Loucy (cell line): ENCODE data around the gene AIRE.
A peak's percentile ranks its signal among the peaks of the same experiment; 100 is the strongest.
"Not testable (repeated sequence)": the region's sequence is repeated elsewhere in the genome, so short reads cannot be mapped to it uniquely, and the experiment has no call there.

Experiments used
- H2AFZ ChIP-seq: fragments of 200-600 bp; sonication (generic); 2 replicates; pipeline ENCODE4 v1.6.0; 2016; ENCODE audit warnings: antibody characterized with exemption, mild to moderate bottlenecking, low read length, moderate library complexity
- H3F3A ChIP-seq: fragments of 200-600 bp; 2 replicates; pipeline ENCODE4 v1.6.0; 2016; ENCODE audit warnings: antibody characterized with exemption, low read depth, mild to moderate bottlenecking
- H3K27me3 ChIP-seq: fragments of 200-600 bp; sonication (generic); 2 replicates; pipeline ENCODE4 v1.6.1; 2014; ENCODE audit warnings: low read length, mild to moderate bottlenecking; ENCODE audit not compliant: insufficient read depth, poor library complexity, severe bottlenecking
- H3K36me3 ChIP-seq: fragments of 200-600 bp; sonication (generic); 2 replicates; pipeline ENCODE4 v1.6.1; 2016; ENCODE audit warnings: low read length; ENCODE audit not compliant: insufficient read depth
- H3K4me1 ChIP-seq: fragments of 200-600 bp; sonication (generic); 2 replicates; pipeline ENCODE4 v1.5.1; 2014; ENCODE audit warnings: low read length, mild to moderate bottlenecking; ENCODE audit not compliant: insufficient read depth, poor library complexity, severe bottlenecking
- H3K4me2 ChIP-seq: fragments of 200-600 bp; sonication (generic); 2 replicates; pipeline ENCODE4 v1.6.0; 2014; ENCODE audit warnings: antibody characterized with exemption, low read length, low read depth, mild to moderate bottlenecking; ENCODE audit not compliant: poor library complexity, severe bottlenecking
- H3K4me3 ChIP-seq: fragments of 200-600 bp; sonication (generic); 2 replicates; pipeline ENCODE4 v1.5.1; 2014; ENCODE audit warnings: low read length, mild to moderate bottlenecking, mixed read lengths; ENCODE audit not compliant: poor library complexity, severe bottlenecking
- H3K79me2 ChIP-seq: fragments of 200-600 bp; sonication (generic); 2 replicates; pipeline ENCODE4 v1.6.1; 2014; ENCODE audit warnings: low read length; ENCODE audit not compliant: insufficient read depth
- H3K9ac ChIP-seq: fragments of 200-600 bp; sonication (generic); 2 replicates; pipeline ENCODE4 v1.6.0; 2014; ENCODE audit warnings: mild to moderate bottlenecking, low read depth, low read length, moderate library complexity; ENCODE audit not compliant: poor library complexity, severe bottlenecking
- H3K9me2 ChIP-seq: fragments of 200-600 bp; sonication (generic); replicated peaks from 2 replicates; pipeline ENCODE4 v1.6.1; 2016; ENCODE audit warnings: low read depth, low read length, mixed read lengths
- H3K9me3 ChIP-seq: fragments of 200-600 bp; sonication (generic); 2 replicates; pipeline ENCODE4 v1.6.1; 2014; ENCODE audit warnings: mild to moderate bottlenecking, antibody characterized with exemption, low read length, low read depth; ENCODE audit not compliant: insufficient read depth
- H4K20me1 ChIP-seq: fragments of 200-600 bp; sonication (generic); 2 replicates; pipeline ENCODE4 v1.6.0; 2014; ENCODE audit warnings: antibody characterized with exemption, low read length, mild to moderate bottlenecking; ENCODE audit not compliant: insufficient read depth, poor library complexity, severe bottlenecking
- EZH2phosphoT487 ChIP-seq: fragments of 200-600 bp; IDR thresholded peaks from 2 replicates; pipeline ENCODE4 v1.6.1; 2018; ENCODE audit warnings: antibody characterized with exemption, mild to moderate bottlenecking, moderate library complexity, borderline replicate concordance
- TF ChIP-seq, protein P1 (sequence below): fragments of 200-600 bp; sonication (generic); conservative IDR thresholded peaks from 2 replicates; pipeline ENCODE4 v1.5.1; 2014; ENCODE audit warnings: mild to moderate bottlenecking, antibody characterized with exemption, low read length

AIRE gene

DNA sequence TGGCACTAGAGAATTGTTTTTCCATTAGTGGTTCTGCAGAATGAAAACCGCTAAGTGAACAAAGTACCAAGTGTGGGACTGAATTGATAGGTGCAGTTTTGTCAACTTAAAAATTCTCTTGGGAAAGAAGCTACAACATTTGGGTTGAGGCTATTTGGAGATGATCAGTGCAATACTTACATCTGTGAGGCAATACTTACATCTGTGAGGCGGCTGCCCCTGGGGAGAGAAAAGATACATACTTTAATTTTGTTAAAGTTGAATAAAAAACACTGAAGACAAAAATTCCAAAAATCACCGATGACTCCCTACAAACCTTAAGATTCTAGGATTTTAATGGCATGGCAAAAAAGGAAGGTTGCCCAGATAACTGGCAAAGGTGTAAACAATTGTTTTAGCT lies 51.8 kb downstream of the AIRE start:
- no peak overlapping the region for H2AFZ ChIP-seq
- no peaks in the 10 kb centered on the region for H3K36me3 ChIP-seq
- no peaks in the 10 kb centered on the region for H4K20me1 ChIP-seq
- H3K79me2 ChIP-seq, result no peaks in the 10 kb centered on the region
- H3K4me2 ChIP-seq, result no peak overlapping the region
- H3K9me3 ChIP-seq, result no peaks in the 10 kb centered on the region
- H3K9ac ChIP-seq, result no peak overlapping the region
- peaks cover 15% of the 10 kb centered on the region for H3K4me1 ChIP-seq
- H3K4me3 ChIP-seq, result no peak overlapping the region
- no peaks in the 10 kb centered on the region for H3K27me3 ChIP-seq
- no peaks in the 10 kb centered on the region for H3K9me2 ChIP-seq
- H3F3A ChIP-seq, result peaks cover 10% of the 10 kb centered on the region; the same call in 1 of the 2 replicates
- TF ChIP-seq, protein P1, sequence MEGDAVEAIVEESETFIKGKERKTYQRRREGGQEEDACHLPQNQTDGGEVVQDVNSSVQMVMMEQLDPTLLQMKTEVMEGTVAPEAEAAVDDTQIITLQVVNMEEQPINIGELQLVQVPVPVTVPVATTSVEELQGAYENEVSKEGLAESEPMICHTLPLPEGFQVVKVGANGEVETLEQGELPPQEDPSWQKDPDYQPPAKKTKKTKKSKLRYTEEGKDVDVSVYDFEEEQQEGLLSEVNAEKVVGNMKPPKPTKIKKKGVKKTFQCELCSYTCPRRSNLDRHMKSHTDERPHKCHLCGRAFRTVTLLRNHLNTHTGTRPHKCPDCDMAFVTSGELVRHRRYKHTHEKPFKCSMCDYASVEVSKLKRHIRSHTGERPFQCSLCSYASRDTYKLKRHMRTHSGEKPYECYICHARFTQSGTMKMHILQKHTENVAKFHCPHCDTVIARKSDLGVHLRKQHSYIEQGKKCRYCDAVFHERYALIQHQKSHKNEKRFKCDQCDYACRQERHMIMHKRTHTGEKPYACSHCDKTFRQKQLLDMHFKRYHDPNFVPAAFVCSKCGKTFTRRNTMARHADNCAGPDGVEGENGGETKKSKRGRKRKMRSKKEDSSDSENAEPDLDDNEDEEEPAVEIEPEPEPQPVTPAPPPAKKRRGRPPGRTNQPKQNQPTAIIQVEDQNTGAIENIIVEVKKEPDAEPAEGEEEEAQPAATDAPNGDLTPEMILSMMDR, result no peak
- TF ChIP-seq EZH2phosphoT487, result no peak

DNA sequence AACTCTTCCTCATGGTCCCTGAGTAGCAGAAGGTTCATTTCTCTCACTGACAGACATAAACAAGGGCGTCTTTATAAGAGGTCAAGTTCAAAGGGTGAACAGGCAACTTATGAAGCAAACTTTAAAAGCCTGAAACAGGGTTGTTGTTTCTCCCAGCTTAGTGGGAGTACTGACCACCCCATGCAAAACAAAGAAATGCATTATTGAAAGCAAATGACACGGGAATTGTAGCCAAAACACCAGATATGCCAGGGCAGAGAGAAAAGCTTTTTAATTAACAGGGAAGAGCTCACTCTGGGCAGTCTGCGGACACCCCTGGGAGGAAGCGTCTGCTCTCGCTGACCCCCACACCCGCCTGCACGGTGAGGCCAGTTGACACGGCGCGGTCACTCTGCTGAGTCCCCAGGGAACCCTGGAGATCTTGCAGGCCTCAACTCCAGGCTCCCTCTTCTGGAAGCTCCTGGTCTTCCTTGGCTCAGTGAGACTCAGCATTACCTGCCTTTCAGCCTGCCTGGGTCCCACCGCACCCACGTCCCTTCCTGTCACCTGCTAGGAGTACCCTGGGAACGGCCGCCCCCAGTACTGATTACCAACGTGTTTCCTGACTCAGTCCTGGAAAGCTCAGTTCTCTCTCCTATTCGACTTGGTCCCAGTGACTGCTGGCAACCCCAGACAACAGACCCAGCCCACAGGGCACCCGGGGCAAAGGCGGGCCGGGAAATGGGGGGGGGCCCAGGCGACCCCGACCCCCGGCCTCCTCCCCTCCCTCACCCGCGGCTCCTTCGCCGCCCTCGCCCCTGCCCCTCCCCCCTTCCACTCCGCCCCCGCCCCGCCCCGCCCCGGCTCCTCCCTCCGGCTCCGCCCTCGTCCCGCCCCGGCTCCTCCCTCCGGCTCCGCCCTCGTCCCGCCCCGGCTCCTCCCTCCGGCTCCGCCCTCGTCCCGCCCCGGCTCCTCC lies 52.5 kb downstream of the AIRE start:
- H3K9me2 ChIP-seq, result no peaks in the 10 kb centered on the region
- H3K27me3 ChIP-seq, result no peaks in the 10 kb centered on the region
- H3K4me3 ChIP-seq, result peak overlapping the region; percentile 66
- H3F3A ChIP-seq, result peaks cover 10% of the 10 kb centered on the region; the same call in 1 of the 2 replicates
- peak overlapping the region; percentile 37 for H3K9ac ChIP-seq
- no peaks in the 10 kb centered on the region for H3K9me3 ChIP-seq
- H3K4me2 ChIP-seq, result peak overlapping the region; percentile 69
- H3K4me1 ChIP-seq, result peaks cover 15% of the 10 kb centered on the region
- no peaks in the 10 kb centered on the region for H3K79me2 ChIP-seq
- no peaks in the 10 kb centered on the region for H4K20me1 ChIP-seq
- TF ChIP-seq, protein P1, result no peak
- no peak for TF ChIP-seq EZH2phosphoT487
- no peak overlapping the region for H2AFZ ChIP-seq
- no peaks in the 10 kb centered on the region for H3K36me3 ChIP-seq

DNA sequence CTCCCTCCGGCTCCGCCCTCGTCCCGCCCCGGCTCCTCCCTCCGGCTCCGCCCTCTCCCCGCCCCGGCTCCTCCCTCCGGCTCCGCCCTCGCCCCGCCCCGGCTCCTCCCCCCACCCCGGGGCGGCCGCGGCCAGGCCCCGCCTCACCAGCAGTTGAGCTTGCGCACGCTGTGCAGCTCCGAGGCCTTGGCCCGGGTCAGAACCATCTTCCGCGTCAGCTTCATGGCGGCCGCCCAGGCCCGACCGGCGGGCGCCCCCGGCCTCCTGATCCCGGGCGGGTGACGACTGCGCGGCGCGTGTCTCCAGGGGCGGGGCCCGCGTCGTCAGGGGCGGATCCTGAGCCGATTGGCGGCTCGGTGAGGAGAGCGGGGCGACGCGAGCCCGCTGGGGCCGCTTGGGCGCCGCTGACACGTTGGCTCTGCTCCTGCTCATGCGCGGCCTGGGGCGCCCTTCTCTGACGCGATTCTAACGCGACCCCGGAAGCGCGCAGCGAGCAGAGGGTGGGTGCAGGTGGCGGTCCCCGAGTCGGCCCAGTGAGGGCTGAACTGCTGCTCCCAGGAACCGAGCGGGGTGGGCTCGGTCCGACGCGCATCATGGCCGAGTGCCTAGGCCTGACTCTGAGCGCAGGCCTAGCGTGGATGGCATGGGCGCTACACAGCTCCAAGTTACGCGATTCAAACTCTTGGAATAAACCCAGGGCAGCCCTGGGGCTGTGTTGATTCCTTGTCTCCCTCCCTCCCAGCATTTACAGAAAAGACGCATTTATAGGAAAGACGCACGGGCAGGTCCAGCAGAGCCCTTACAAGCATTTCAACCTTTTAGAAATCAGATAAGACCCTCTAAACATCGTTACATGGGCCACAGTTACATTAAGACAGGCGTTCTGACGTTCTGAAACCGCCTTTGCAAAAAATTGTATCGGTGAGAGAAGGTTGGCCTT lies 53.6 kb downstream of the AIRE start, which contains the start of gene CFAP410:
Gene CFAP410 (minus strand): TSS at position 420 of the 940 bp plus-strand sequence. CDS start 196 bp downstream, at position 224.
- H3K36me3 ChIP-seq, result no peaks in the 10 kb centered on the region
- no peaks in the 10 kb centered on the region for H3K79me2 ChIP-seq
- H3K27me3 ChIP-seq, result no peaks in the 10 kb centered on the region
- TF ChIP-seq, protein P1, result no peak
- no peak for TF ChIP-seq EZH2phosphoT487
- H3K9me3 ChIP-seq, result no peaks in the 10 kb centered on the region
- H3K9ac ChIP-seq, result peak within 1 kb of the TSS; percentile 89
- peaks cover 10% of the 10 kb centered on the region; the same call in 1 of the 2 replicates for H3F3A ChIP-seq
- H4K20me1 ChIP-seq, result no peaks in the 10 kb centered on the region
- peaks cover 15% of the 10 kb centered on the region for H3K4me1 ChIP-seq
- no peaks in the 10 kb centered on the region for H3K9me2 ChIP-seq
- peak within 1 kb of the TSS; percentile 93 for H3K4me2 ChIP-seq
- peak within 1 kb of the TSS; percentile 82 for H2AFZ ChIP-seq
- peak within 1 kb of the TSS; percentile 94 for H3K4me3 ChIP-seq

DNA sequence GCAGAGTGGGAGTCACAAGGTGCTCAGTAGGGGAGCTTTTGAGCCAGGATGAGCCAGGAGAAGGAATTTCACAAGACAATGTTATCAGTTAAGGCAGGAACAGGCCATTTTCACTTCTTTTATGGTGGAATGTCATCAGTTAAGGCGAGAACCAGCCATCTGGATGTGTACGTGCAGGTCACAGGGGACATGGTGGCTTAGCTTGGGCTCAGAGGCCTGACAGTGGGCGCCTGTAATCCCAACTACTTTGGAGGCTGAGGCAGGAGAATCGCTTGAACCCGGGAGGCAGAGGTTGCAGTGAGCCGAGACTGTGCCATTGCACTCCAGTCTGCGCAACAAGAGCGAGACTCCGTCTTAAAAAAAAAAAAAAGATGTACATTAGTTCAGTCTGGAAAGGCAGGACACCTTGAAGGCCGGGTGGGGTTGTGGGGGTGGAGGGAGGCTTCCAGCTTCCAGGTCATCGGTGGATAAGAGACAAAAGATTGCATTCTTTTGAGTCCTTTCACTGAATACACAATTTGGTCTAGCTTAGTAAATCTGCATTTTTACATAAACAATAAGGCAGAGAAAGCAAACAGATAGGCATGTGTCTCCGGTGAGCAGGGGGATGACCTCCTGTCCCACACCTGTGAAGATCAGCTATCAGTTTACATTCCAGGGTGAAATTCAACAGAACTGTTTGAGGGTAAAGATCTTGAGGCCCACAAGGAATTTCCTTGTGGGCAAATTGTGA lies 56.2 kb downstream of the AIRE start:
- not testable (repeated sequence) for H3K36me3 ChIP-seq, H3K9me2 ChIP-seq, H3K79me2 ChIP-seq, H3K27me3 ChIP-seq, H3K9ac ChIP-seq, H3K9me3 ChIP-seq, H3K4me2 ChIP-seq, H3K4me3 ChIP-seq, H2AFZ ChIP-seq, H4K20me1 ChIP-seq
- Histone ChIP-seq H3K4me1 (peaks cover 15% of the 10 kb centered on the region), H3F3A (peaks cover 10% of the 10 kb centered on the region; the same call in 1 of the 2 replicates)
